DMS53 (cell line): ENCODE results near the gene EDEM2.
"Not testable (repeated sequence)": the region's sequence is repeated elsewhere in the genome, so short reads cannot be mapped to it uniquely, and the experiment has no call there.

Source experiments
- DNase-seq: peaks from one replicate; lab custom pipeline; 2025; lab: John Stamatoyannopoulos, UW

Gene EDEM2

GRCh38 chr20:35125753-35126152, 21.4 kb downstream of the EDEM2 start:
- no peak for DNase-seq

- no peak for DNase-seq
Observed at GRCh38 chr20:35122756-35123405, 24.3 kb downstream of the EDEM2 start.

- no peak for DNase-seq
Observed at GRCh38 chr20:35121186-35121585, 25.9 kb downstream of the EDEM2 start.

- DNase-seq: no peak
Observed at GRCh38 chr20:35120012-35120701, 27.0 kb downstream of the EDEM2 start.

DNA sequence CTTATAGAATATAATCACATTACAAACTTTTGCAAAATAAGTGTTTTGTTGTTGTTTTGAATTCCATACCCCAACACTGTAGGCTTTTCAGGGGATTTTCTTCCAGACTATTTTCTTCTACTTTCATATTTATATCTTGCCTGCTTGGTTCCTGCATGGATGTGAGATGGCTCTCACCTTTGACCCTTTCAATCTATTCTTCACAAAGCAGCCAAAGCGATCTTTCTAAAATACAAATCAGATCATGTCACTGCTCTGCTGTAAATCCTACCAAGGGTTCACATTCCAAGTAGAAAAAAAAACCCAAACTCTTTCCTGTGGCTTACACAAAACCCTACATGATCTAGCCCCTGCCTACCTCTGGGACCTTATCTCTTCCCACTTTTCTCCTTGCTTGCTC, 29.5 kb downstream of the EDEM2 start:
- no peak for DNase-seq

DNA sequence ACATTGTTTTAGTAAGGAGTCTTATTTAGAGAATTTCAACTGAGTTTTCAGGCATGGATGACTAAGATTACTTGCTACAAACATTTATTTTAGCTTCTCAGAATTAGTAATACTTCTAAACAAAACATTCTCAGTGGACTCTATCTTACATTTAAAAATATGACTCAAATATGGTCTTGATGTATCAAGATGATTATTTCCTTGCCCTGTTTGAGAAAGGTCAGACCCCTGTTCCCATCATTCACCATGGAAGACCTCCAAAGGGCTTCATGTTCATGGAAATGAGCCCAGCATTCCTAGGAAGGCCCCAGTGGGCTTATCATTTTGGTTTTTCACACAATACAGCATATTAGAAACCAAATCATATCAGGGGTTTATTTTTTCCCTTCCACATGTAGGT, 29.9 kb downstream of the EDEM2 start:
- no peak for DNase-seq

- DNase-seq: no peak
Observed at GRCh38 chr20:35116258-35116657, 30.9 kb downstream of the EDEM2 start.

- no peak for DNase-seq
Observed at GRCh38 chr20:35115606-35116005, 31.5 kb downstream of the EDEM2 start.

GRCh38 chr20:35112276-35112675, 34.9 kb downstream of the EDEM2 start:
- DNase-seq: not testable (repeated sequence)

DNA sequence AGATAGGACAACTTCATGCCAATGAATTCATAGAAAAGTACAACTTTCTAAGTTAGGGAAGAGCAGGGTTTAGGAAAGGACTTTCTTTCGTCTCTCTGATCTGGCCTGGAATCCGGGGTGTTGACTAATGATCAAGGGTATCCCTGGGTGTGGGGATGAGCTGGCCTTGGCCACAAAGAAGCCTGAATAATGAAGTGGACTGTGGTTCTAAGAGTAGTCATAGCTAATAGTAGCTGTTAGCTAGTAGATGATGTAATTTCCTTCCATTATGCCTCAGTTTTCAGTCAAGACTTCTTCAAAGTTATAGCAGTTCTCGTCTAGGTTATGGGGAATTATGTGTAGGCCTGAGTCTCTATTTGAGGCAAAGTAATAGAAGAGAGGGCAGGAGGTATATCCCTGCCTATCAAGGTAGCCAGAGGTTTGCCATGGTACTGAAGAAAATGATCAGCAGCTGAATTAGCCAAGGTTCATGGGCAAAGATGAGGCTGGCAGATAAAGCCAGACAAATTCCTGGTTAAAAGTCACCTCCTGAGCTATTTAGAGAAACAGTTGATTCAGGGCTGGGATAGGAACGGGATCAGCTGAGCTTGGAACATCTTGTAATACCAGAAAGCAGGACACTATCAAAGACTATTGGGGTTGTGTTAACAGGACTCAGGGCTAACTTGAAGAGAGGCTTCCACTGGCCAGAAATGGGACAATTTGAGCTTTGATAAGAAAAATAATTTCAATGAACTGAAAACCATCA, 35.8 kb downstream of the EDEM2 start:
- no peak for DNase-seq

DNA sequence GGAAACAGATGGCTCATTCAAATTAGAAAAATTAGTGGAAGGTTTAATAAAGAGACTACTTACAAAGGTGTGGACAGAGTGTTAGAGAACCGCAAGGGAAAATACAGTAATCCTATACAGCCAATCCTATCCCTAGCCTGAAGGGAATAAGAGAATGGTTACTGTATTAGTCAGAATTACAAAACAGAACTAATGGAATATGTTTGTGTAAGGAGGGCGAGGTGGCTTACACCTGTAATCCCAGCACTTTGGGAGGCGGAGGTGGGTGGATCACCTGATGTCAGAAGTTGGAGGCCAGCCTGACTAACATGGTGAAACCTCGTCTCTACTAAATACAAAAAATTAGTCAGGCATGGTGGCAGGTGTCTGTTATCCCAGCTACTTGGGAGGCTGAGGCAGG, 38.2 kb downstream of the EDEM2 start:
- no peak for DNase-seq

GRCh38 chr20:35106827-35107380, 40.2 kb downstream of the EDEM2 start:
- no peak for DNase-seq

GRCh38 chr20:35104685-35105295, 42.3 kb downstream of the EDEM2 start:
- no peak for DNase-seq

GRCh38 chr20:35101620-35102019, 45.5 kb downstream of the EDEM2 start:
- DNase-seq: no peak

DNA sequence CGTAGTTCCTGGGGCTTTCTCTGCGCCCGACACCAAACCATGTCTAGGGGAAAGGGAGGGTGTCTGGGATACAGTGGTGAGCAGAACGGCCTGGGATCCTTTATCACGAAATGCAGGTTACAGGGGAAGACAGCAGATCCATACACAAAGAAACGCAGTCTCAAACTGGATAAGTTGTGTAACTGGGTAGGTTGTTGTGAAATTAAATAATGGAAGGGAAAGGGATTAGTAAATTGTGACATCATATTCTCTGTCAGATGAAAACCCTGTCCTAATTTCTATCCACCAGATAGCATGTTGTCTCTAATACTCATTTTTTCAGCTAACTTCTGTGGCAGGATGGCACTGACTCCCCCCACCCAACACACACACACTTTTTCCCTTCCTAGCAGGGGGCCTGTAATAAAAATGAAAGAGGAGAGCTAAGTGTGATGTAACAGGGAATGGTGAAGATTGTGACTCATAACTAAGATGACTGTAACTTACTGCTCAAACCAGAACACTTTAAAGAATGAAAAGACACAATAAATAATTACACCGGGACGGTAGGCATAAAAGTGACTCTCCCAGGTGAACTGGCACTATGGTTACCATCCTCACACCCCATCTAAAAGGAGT, 53.8 kb downstream of the EDEM2 start:
- no peak for DNase-seq

DNA sequence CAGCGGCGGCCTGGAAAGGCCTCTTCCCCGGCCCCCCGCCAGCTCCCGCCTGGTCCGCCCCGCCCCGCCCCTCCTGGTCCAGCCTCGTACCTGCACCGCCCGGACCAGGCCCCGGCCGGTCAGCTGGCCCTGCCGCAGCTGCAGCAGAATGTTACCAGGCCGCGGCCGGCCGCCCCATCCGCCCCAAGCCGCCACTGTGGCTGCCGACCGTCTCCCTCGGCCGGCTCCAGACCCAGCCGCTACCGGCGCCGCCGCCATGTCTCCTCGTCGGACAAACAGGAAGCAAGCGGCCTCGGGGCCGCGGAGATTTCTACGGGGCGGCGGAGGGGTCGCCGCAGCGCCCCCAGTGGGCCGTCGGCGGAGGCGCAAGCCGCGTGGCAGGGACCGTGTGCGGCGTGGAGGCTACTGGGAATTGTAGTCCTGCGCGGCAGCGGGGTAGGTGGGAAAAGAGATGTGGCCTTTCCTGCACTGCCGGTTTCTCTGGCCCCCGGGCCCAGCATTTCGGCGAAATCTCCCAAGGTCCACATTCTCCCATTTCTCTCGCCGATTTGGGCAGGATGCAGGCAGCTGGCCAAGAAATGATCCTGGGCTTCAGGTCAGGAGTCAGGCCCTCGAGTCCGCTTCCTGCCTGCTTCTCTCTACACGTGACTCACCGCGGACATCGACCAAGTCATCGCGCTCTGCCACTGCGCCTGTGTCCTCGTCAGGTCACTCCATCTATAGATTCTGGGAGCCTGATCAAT, 54.4 kb downstream of the EDEM2 start, which contains the start of gene TRPC4AP:
TRPC4AP (minus strand) TSS at position 284 of the 743 bp plus-strand sequence; CDS start at position 258, 26 bp downstream.
- DNase-seq: peak; percentile 95

GRCh38 chr20:35091816-35092523, 55.2 kb downstream of the EDEM2 start:
- peak; percentile 50 for DNase-seq

- DNase-seq: no peak
Observed at GRCh38 chr20:35088231-35089145, 58.6 kb downstream of the EDEM2 start.

GRCh38 chr20:35087791-35088190, 59.3 kb downstream of the EDEM2 start:
- no peak for DNase-seq
